NCI-H526 (cell line): ENCODE results near the gene OTOGL.
"Not testable (repeated sequence)": the region's sequence is repeated elsewhere in the genome, so short reads cannot be mapped to it uniquely, and the experiment has no call there.

ENCODE experiments used
- DNase-seq, 2 experiments: peaks; one replicate each; lab custom pipeline; 2025; lab: John Stamatoyannopoulos, UW

The OTOGL gene

GRCh38 chr12:80277732-80278131 is 178.4 kb downstream of the OTOGL start:
- no peak for DNase-seq

GRCh38 chr12:80282226-80282625 is 182.9 kb downstream of the OTOGL start:
- no peak for DNase-seq

DNA sequence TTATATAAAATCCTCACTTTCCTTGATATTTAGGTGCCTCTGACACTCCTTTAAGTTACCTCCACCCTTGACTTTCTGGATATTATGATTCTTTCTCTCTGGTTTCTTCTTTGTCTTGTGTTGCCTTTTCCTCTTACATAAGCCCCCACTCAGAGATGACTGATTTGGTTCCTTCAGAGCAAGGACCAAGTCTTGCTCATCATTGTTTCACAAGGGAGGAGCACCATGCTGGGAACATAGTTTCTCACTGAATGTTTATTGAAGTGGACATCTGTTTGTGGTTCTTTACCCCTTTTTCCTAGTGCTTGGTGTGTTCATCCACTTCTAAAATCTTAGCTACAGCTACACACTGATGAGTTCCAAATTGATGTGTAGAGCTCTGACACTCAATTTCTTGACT is 183.4 kb downstream of the OTOGL start:
- no peak for DNase-seq

GRCh38 chr12:80291108-80291754 is 191.9 kb downstream of the OTOGL start:
- DNase-seq: no peak

- no peak for DNase-seq
These were observed 194.0 kb downstream of the OTOGL start for GRCh38 chr12:80293347-80293746.

DNA sequence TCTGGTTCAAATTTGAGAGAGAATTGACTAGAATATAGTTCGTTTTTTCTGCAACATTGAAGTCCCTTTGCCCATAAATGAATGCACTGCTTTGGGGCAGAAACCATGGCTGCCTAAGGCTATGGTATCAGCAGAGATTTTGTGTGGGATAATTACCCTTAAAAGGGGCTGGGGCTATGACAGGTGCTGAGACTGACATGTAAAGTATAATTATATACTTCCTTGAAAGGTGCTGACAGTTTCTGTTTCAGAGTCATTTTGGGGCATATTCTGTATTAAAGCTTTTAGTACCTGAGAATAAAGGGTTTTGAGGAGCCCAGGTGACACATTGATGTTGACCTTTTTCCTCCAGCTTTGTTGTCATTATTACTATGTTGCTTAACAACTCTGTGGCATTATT is 194.4 kb downstream of the OTOGL start:
- no peak for DNase-seq

- DNase-seq: no peak
These were observed 199.9 kb downstream of the OTOGL start for GRCh38 chr12:80299219-80299618.

DNA sequence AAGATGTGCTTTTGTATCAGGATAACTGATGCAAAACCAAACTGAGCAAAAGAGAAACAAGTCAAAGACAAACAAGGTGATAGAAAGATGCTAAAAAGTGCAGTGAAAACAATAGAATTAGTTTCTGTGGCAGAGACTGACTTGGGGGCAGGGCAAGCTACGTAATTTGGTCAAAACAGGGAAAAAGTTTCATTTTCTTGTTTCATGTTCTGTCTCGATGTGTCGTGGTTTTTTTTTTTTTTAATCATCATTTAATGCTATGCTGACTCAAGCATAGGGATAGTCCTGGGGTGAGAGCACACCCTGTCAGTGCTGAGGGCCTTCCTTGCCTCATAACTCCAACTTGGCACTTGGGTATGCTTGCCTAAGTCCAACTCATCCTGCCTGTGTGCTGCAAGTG is 200.6 kb downstream of the OTOGL start:
- no peak for DNase-seq

DNA sequence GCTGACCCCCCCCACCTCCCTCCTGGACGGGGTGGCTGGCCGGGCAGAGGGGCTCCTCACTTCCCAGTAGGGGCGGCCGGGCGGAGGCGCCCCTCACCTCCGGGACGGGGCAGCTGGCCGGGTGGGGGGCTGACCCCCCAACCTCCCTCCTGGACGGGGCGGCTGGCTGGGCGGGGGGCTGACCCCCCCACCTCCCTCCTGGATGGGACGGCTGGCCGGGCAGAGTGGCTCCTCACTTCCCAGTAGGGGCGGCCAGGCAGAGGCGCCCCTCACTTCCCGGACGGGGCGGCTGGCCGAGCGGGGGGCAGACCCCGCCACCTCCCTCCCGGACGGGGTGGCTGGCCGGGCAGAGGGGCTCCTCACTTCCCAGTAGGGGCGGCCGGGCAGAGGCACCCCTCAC is 208.1 kb downstream of the OTOGL start:
- not testable (repeated sequence) for DNase-seq

DNA sequence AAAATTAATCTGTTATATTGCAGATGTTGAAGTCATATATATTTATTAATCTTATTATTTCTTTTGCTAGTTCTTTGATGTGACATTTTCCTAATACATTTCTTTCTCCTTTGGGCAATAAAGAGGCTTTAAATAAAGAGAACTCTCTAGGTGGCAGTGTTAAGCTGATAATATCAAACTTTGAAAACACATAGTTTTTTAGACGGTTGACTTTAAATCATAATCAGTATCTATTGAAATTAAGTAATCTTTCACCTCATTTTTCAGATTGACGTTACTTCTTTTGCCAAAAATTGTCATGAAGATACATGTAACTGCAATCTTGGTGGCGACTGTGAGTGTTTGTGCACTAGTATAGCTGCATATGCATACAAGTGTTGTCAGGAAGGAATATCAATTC is 213.9 kb downstream of the OTOGL start:
- DNase-seq: peak in 1 of 2 experiments; percentile 5

GRCh38 chr12:80314741-80315140 is 215.4 kb downstream of the OTOGL start:
- no peak for DNase-seq

DNA sequence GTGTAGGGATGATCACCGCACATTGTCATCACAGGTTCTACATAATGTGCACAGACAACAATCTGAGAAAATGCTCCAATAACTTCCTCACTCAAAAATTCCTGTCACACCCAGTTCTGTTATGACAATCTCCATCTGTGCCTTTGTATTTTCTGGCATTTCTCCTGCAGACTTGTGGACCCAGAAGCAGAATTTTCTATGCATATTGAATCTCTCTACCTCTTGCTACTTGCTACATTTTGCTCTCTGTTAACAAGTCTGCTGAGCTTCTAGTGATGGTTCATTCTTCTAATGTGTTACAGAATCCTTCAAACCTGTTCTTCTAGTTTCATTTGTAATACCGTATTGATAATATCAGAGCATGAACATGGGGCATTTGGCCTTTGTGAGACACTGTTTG is 216.9 kb downstream of the OTOGL start:
- DNase-seq: no peak

DNA sequence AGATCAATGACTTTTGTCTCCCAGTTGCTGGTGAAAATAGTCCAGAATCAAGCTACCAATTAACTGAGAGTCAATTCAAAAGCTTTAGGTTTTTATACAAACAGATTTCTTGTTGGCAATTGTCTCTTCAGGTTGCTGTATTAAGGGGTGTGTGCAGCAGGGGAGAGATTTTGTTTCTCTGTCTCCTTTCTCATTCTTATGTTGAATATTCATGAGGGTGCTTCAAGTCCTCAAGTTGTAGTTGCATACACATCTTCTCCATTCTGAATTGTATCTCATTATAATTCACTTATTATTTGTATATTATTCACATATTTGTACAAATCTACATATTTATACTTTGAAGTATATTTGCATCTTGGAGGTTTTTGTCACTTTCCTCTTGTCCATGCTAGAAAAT is 218.0 kb downstream of the OTOGL start:
- no peak for DNase-seq

GRCh38 chr12:80317899-80318298 is 218.6 kb downstream of the OTOGL start:
- DNase-seq: no peak

GRCh38 chr12:80320121-80320678 is 220.9 kb downstream of the OTOGL start:
- DNase-seq: no peak

DNA sequence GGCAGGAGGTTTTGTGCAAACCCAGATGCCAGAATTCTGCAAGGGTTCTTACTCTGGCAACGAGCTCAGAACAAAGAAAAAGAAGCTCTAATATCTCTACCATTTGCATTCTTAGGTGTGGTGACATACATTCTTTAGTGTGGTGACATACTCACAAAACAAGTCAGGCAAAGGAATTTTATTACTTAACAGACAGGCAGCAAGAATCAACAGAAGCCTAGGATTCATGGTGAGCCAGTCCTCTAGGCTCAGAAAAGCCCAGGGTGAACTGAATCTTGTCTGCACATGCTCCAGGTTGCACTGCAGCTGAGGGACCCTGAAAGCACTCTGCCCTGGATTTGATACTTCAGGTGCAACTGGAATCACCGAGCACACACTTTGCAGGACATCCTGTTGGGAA is 222.3 kb downstream of the OTOGL start:
- DNase-seq: no peak

- no peak for DNase-seq
These were observed 226.0 kb downstream of the OTOGL start for GRCh38 chr12:80325167-80325959.

- DNase-seq: no peak
These were observed 233.5 kb downstream of the OTOGL start for GRCh38 chr12:80332827-80333226.

- no peak for DNase-seq
These were observed 253.1 kb downstream of the OTOGL start for GRCh38 chr12:80352474-80352873.

DNA sequence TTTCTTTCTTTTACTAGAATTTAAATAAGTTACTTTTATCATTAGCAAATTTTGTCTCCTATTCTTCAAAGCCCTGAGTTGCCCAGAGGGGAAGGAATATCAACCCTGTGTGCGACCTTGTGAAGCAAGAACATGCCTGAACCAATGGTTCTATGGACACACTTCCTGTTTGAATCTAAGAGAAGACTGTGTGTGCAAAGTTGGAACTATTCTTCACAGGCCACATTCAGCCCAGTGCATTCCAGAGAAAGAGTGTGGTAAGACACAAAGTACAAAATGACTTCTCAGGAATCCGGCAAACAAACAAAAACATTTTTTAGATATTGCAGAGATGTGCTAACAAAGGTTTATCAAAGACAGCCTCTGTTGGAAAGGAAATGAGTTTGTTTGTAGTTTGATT is 253.9 kb downstream of the OTOGL start:
- DNase-seq: no peak

DNA sequence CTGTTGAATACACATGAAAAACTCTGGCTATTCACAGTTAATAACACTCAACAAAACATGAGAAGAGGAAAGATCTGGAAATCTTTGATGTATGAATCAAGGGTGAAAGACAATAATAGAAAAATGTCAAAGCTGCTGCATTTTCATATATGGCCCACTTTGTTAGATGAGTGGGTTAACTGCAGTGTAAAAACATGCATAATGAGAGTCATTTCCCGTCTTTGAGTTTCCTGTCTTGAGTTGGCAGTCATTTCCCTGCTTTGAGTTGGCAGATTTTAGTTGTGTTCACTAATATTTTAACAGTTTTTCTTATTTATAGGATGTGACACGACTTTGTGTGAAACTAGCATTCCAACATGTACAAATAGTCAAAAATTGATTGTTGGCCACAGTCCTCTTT is 256.8 kb downstream of the OTOGL start:
- DNase-seq: no peak

DNA sequence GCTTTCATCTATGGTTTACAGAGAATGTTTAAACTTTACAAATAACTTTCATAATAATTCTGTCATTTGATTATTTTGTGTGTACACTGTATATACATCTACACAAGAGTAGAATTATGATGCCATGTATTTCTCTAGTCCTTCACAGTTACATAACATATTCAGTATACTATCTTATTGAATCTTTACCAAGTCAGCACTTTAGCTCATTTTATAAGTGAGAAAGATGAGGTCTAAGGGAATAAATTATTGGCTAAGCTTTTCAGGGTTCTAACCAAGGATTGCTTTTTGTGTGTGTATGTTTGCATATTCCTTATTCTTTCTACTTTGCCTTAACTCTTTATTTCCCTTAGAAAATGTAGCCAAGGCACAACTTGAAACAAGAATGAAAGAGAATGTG is 260.4 kb downstream of the OTOGL start:
- no peak for DNase-seq

- DNase-seq: no peak
These were observed 264.7 kb downstream of the OTOGL start for GRCh38 chr12:80364056-80364455.
